MM.1S (cell line): ENCODE data around the gene FKBP15.

Experiments used
- DNase-seq: peaks from one replicate; pipeline ENCODE4 v3.0.0-alpha.2; 2015
- H2AFZ ChIP-seq: fragments of 300-600 bp; sonication (generic); 2 replicates; pipeline ENCODE4 v1.6.0; 2016; ENCODE audit warnings: antibody characterized with exemption, low read length
- H3F3A ChIP-seq: fragments of 300-600 bp; sonication (generic); 2 replicates; pipeline ENCODE4 v1.6.1; 2016; ENCODE audit warnings: mild to moderate bottlenecking, antibody characterized with exemption, low read length, moderate library complexity, mixed read lengths; ENCODE audit not compliant: insufficient read depth
- H3K27ac ChIP-seq: fragments of 300-600 bp; sonication (generic); 2 replicates; pipeline ENCODE4 v1.5.1; 2016; ENCODE audit warnings: mild to moderate bottlenecking, low read length
- H3K27me3 ChIP-seq: fragments of 300-600 bp; sonication (generic); replicated peaks from 2 replicates; pipeline ENCODE4 v1.6.0; 2016; ENCODE audit warnings: low read length; ENCODE audit not compliant: insufficient read depth
- H3K36me3 ChIP-seq: fragments of 300-600 bp; sonication (generic); replicated peaks from 2 replicates; pipeline ENCODE4 v1.6.1; 2016; ENCODE audit warnings: mild to moderate bottlenecking, low read length, mixed read lengths; ENCODE audit not compliant: insufficient read depth
- H3K4me1 ChIP-seq: fragments of 300-600 bp; sonication (generic); 2 replicates; pipeline ENCODE4 v1.6.1; 2016; ENCODE audit warnings: low read length, mixed read lengths
- H3K4me2 ChIP-seq: fragments of 300-600 bp; sonication (generic); 2 replicates; pipeline ENCODE4 v1.6.0; 2016; ENCODE audit warnings: low read depth, low read length
- H3K4me3 ChIP-seq: fragments of 300-600 bp; sonication (generic); 2 replicates; pipeline ENCODE4 v1.5.1; 2016; ENCODE audit warnings: low read length, mixed read lengths
- H3K79me2 ChIP-seq: fragments of 300-600 bp; sonication (generic); 2 replicates; pipeline ENCODE4 v1.6.1; 2016; ENCODE audit warnings: mixed run types, low read length, mixed read lengths
- H3K9ac ChIP-seq: fragments of 300-600 bp; sonication (generic); 2 replicates; pipeline ENCODE4 v1.6.1; 2016; ENCODE audit warnings: low read length, mixed read lengths
- H3K9me2 ChIP-seq: fragments of 300-600 bp; sonication (generic); replicated peaks from 2 replicates; pipeline ENCODE4 v1.6.1; 2016; ENCODE audit warnings: mild to moderate bottlenecking, low read length, mixed read lengths; ENCODE audit not compliant: insufficient read depth
- H3K9me3 ChIP-seq: fragments of 300-600 bp; sonication (generic); replicated peaks from 2 replicates; pipeline ENCODE4 v1.6.1; 2016; ENCODE audit warnings: mild to moderate bottlenecking, low read length, mixed read lengths; ENCODE audit not compliant: insufficient read depth
- H4K20me1 ChIP-seq: fragments of 300-600 bp; sonication (generic); 2 replicates; pipeline ENCODE4 v1.6.1; 2016; ENCODE audit warnings: mild to moderate bottlenecking, low read length, moderate library complexity, mixed read lengths; ENCODE audit not compliant: insufficient read depth
- CTCF ChIP-seq: fragments of 300-600 bp; sonication (generic); IDR thresholded peaks from 2 replicates; pipeline ENCODE4 v1.5.1; 2016; ENCODE audit warnings: antibody characterized with exemption, low read length, mixed read lengths
- EZH2 ChIP-seq: fragments of 300-600 bp; sonication (generic); optimal IDR thresholded peaks from 2 replicates; pipeline ENCODE3; 2017; ENCODE audit warnings: low read depth, mild to moderate bottlenecking, antibody characterized with exemption, low read length, mixed read lengths
- EZH2phosphoT487 ChIP-seq: fragments of 300-600 bp; sonication (generic); IDR thresholded peaks from 2 replicates; pipeline ENCODE4 v1.6.1; 2018; ENCODE audit warnings: antibody characterized with exemption, low read length

Gene FKBP15

GRCh38 chr9:113258282-113258681 lies 37.2 kb upstream of the FKBP15 start:
- no peaks in the 10 kb centered on the region for H3K79me2 ChIP-seq
- no peak for DNase-seq
- no peaks in the 10 kb centered on the region for H3K36me3 ChIP-seq
- H3K4me3 ChIP-seq = no peak overlapping the region
- TF ChIP-seq EZH2phosphoT487 (no peak), EZH2 (no peak), CTCF (no peak)
- no peaks in the 10 kb centered on the region for H3K4me1 ChIP-seq
- H3K4me2 ChIP-seq = no peak overlapping the region
- no peaks in the 10 kb centered on the region for H4K20me1 ChIP-seq
- H3K27me3 ChIP-seq = no peaks in the 10 kb centered on the region
- no peaks in the 10 kb centered on the region for H3K9me2 ChIP-seq
- no peaks in the 10 kb centered on the region for H3F3A ChIP-seq
- H2AFZ ChIP-seq = no peak overlapping the region
- no peaks in the 10 kb centered on the region for H3K9me3 ChIP-seq
- H3K9ac ChIP-seq = no peak overlapping the region
- no peak overlapping the region for H3K27ac ChIP-seq

GRCh38 chr9:113257863-113258262 lies 36.8 kb upstream of the FKBP15 start:
- no peaks in the 10 kb centered on the region for H4K20me1 ChIP-seq
- H3K4me2 ChIP-seq = no peak overlapping the region
- H3K4me1 ChIP-seq = no peaks in the 10 kb centered on the region
- no peaks in the 10 kb centered on the region for H3K9me2 ChIP-seq
- DNase-seq = no peak
- TF ChIP-seq EZH2 (no peak), EZH2phosphoT487 (no peak)
- H3K79me2 ChIP-seq = no peaks in the 10 kb centered on the region
- H3K4me3 ChIP-seq = no peak overlapping the region
- H3K9ac ChIP-seq = no peak overlapping the region
- H2AFZ ChIP-seq = no peak overlapping the region
- H3K27me3 ChIP-seq = no peaks in the 10 kb centered on the region
- no peaks in the 10 kb centered on the region for H3K36me3 ChIP-seq
- no peaks in the 10 kb centered on the region for H3K9me3 ChIP-seq
- H3F3A ChIP-seq = no peaks in the 10 kb centered on the region
- H3K27ac ChIP-seq = no peak overlapping the region

GRCh38 chr9:113255438-113255837 lies 34.4 kb upstream of the FKBP15 start:
- no peak for DNase-seq
- H2AFZ ChIP-seq = no peak overlapping the region
- no peaks in the 10 kb centered on the region for H3K4me1 ChIP-seq
- H3K79me2 ChIP-seq = no peaks in the 10 kb centered on the region
- no peak overlapping the region for H3K27ac ChIP-seq
- H3K27me3 ChIP-seq = no peaks in the 10 kb centered on the region
- H3K36me3 ChIP-seq = no peaks in the 10 kb centered on the region
- no peak overlapping the region for H3K4me2 ChIP-seq
- H3F3A ChIP-seq = no peaks in the 10 kb centered on the region
- H3K4me3 ChIP-seq = no peak overlapping the region
- no peaks in the 10 kb centered on the region for H3K9me3 ChIP-seq
- no peaks in the 10 kb centered on the region for H4K20me1 ChIP-seq
- H3K9me2 ChIP-seq = no peaks in the 10 kb centered on the region
- no peak overlapping the region for H3K9ac ChIP-seq
- TF ChIP-seq EZH2phosphoT487 (no peak), EZH2 (no peak), CTCF (no peak)

- TF ChIP-seq EZH2 (no peak), EZH2phosphoT487 (no peak), CTCF (no peak)
- Histone ChIP-seq H2AFZ (no peak overlapping the region), H3K27ac (no peak overlapping the region)
These were observed 33.9 kb upstream of the FKBP15 start for GRCh38 chr9:113254991-113255390.

More at GRCh38 chr9:113254991-113255390, 33.9 kb upstream of the FKBP15 start:
- Histone ChIP-seq H3K36me3 (no peaks in the 10 kb centered on the region), H4K20me1 (no peaks in the 10 kb centered on the region), H3K27me3 (no peaks in the 10 kb centered on the region), H3K9me3 (no peaks in the 10 kb centered on the region), H3K79me2 (no peaks in the 10 kb centered on the region), H3K9ac (no peak overlapping the region), H3K9me2 (no peaks in the 10 kb centered on the region), H3K4me1 (no peaks in the 10 kb centered on the region), H3K4me2 (no peak overlapping the region), H3K4me3 (no peak overlapping the region), H3F3A (no peaks in the 10 kb centered on the region)
- no peak for DNase-seq
